GM12873 (cell line): ENCODE measurements around the gene SS18L1.

Experiments
- CTCF ChIP-seq: IDR thresholded peaks from 2 replicates; pipeline ENCODE4 v1.5.1; 2012; ENCODE audit warnings: low read depth, mild to moderate bottlenecking, moderate library complexity, low read length, control low read depth; ENCODE audit not compliant: insufficient read depth; ENCODE audit errors: missing control alignments

The SS18L1 gene

GRCh38 chr20:62131560-62132320, 11.8 kb upstream of the SS18L1 start:
- TF ChIP-seq CTCF, result no peak

GRCh38 chr20:62132421-62132820, 11.1 kb upstream of the SS18L1 start:
- TF ChIP-seq CTCF, result no peak

- no peak for TF ChIP-seq CTCF
Measured at GRCh38 chr20:62133051-62133845, 10.3 kb upstream of the SS18L1 start.

GRCh38 chr20:62133864-62134263, 9.7 kb upstream of the SS18L1 start:
- peak; percentile 46 for TF ChIP-seq CTCF

- TF ChIP-seq CTCF, result no peak
Measured at GRCh38 chr20:62134735-62135231, 8.8 kb upstream of the SS18L1 start.

GRCh38 chr20:62135573-62136266, 7.8 kb upstream of the SS18L1 start:
- TF ChIP-seq CTCF, result no peak

- TF ChIP-seq CTCF, result peak; percentile 72
Measured at GRCh38 chr20:62136283-62137091, 7.1 kb upstream of the SS18L1 start.
